ENCODE measurements around the gene TRIP13. TPM values are rescaled to one million over a fixed set of nuclear protein-coding genes. Genes with fewer than 3 reads are reported as not detected.
"Not testable (repeated sequence)": the region's sequence is repeated elsewhere in the genome, so short reads cannot be mapped to it uniquely, and the experiment has no call there.

The TRIP13 gene
- total RNA-seq (2022): 13.7 and 21.4 TPM in 2 replicates
- percentile 59 among the genes with signal in this experiment for Bru-seq, nascent RNA
- BruChase-seq, experiment 1, labeled RNA remaining after a 6-hour chase: percentile 68 among the genes with signal in this experiment
- BruChase-seq, experiment 2, labeled RNA remaining after a 2-hour chase: percentile 58 among the genes with signal in this experiment
- long read RNA-seq, transcript TRIP13-201 (13 exons, 2,672 nt): major isoform, 86 of 111 reads
- long read RNA-seq, partial matches to known transcripts: 8 of 111 reads
- long read RNA-seq, other reads (novel, unspliced or antisense): 16 of 111 reads

- H3K4me3 Mint-ChIP-seq (ENCODE audit: unreplicated experiment): peak within 1 kb of the TSS; percentile 82
- intact Hi-C loops (cut with micrococcal nuclease): no loop called here
- H3K36me3 Mint-ChIP-seq (ENCODE audit: insufficient read depth, unreplicated experiment): peaks cover 32% of the 10 kb centered on the region
- peak; percentile 73 for DNase-seq (ENCODE audit: unreplicated experiment)
- POLR2A ChIA-PET: interaction anchor here (0.6 to 2.5 kb wide), 12 partner anchors 9 to 843 kb away, joined by 3 to 13 read pairs (median 4); partner anchors contain the start of gene PDCD6
- CTCF ChIA-PET: interaction anchor here (0.7 to 6.0 kb wide), 4 partner anchors 10 to 427 kb away, joined by 4 to 42 read pairs (median 4); no protein-coding TSS in a partner anchor
- no TSS peak for BruUV-seq (replicated peaks)
- no peak for TF ChIP-seq CTCF (IDR thresholded peaks at IDR 0.05; ENCODE audit: unreplicated experiment)
- H3K27ac Mint-ChIP-seq (ENCODE audit: low read depth, unreplicated experiment): peak within 1 kb of the TSS; percentile 88
- H3K27me3 Mint-ChIP-seq (ENCODE audit: insufficient read depth, unreplicated experiment): no peaks in the 10 kb centered on the region
- H3K4me1 Mint-ChIP-seq (ENCODE audit: insufficient read depth, unreplicated experiment): peaks cover 11% of the 10 kb centered on the region
- H3K9me3 Mint-ChIP-seq (ENCODE audit: unreplicated experiment): no peaks in the 10 kb centered on the region
Observed at GRCh38 chr5:892394-893136, at the start of gene TRIP13, which contains the start of gene BRD9. Gene TRIP13 (plus strand): TSS chr5:892884. CDS start chr5:892999, 115 bp downstream. Gene BRD9 (minus strand): TSS chr5:892801. CDS start chr5:892657, 144 bp downstream.

GRCh38 chr5:843371-843770 is 49.3 kb upstream of the TRIP13 start:
- H3K4me1 Mint-ChIP-seq (ENCODE audit: insufficient read depth, unreplicated experiment); POLR2A ChIA-PET; H3K27ac Mint-ChIP-seq (ENCODE audit: low read depth, unreplicated experiment); BruUV-seq (replicated peaks); intact Hi-C loops (cut with micrococcal nuclease); H3K4me3 Mint-ChIP-seq (ENCODE audit: unreplicated experiment); DNase-seq (ENCODE audit: unreplicated experiment); H3K9me3 Mint-ChIP-seq (ENCODE audit: unreplicated experiment); H3K36me3 Mint-ChIP-seq (ENCODE audit: insufficient read depth, unreplicated experiment); CTCF ChIA-PET: not testable (repeated sequence)
- peaks cover 11% of the 10 kb centered on the region for H3K27me3 Mint-ChIP-seq (ENCODE audit: insufficient read depth, unreplicated experiment)

- peaks cover 11% of the 10 kb centered on the region for H3K27me3 Mint-ChIP-seq (ENCODE audit: insufficient read depth, unreplicated experiment)
- POLR2A ChIA-PET; H3K36me3 Mint-ChIP-seq (ENCODE audit: insufficient read depth, unreplicated experiment); H3K4me1 Mint-ChIP-seq (ENCODE audit: insufficient read depth, unreplicated experiment); DNase-seq (ENCODE audit: unreplicated experiment); CTCF ChIA-PET; H3K4me3 Mint-ChIP-seq (ENCODE audit: unreplicated experiment); H3K9me3 Mint-ChIP-seq (ENCODE audit: unreplicated experiment); BruUV-seq (replicated peaks); intact Hi-C loops (cut with micrococcal nuclease); H3K27ac Mint-ChIP-seq (ENCODE audit: low read depth, unreplicated experiment): not testable (repeated sequence)
Observed at GRCh38 chr5:843926-844325, 48.8 kb upstream of the TRIP13 start.

GRCh38 chr5:844426-844825 is 48.3 kb upstream of the TRIP13 start:
- POLR2A ChIA-PET; H3K27ac Mint-ChIP-seq (ENCODE audit: low read depth, unreplicated experiment); BruUV-seq (replicated peaks); H3K4me1 Mint-ChIP-seq (ENCODE audit: insufficient read depth, unreplicated experiment); H3K4me3 Mint-ChIP-seq (ENCODE audit: unreplicated experiment); DNase-seq (ENCODE audit: unreplicated experiment); CTCF ChIA-PET; intact Hi-C loops (cut with micrococcal nuclease); H3K36me3 Mint-ChIP-seq (ENCODE audit: insufficient read depth, unreplicated experiment); H3K9me3 Mint-ChIP-seq (ENCODE audit: unreplicated experiment): not testable (repeated sequence)
- peaks cover 11% of the 10 kb centered on the region for H3K27me3 Mint-ChIP-seq (ENCODE audit: insufficient read depth, unreplicated experiment)

- BruUV-seq (replicated peaks); H3K4me1 Mint-ChIP-seq (ENCODE audit: insufficient read depth, unreplicated experiment); H3K27ac Mint-ChIP-seq (ENCODE audit: low read depth, unreplicated experiment); intact Hi-C loops (cut with micrococcal nuclease); CTCF ChIA-PET; DNase-seq (ENCODE audit: unreplicated experiment); H3K36me3 Mint-ChIP-seq (ENCODE audit: insufficient read depth, unreplicated experiment); POLR2A ChIA-PET; H3K9me3 Mint-ChIP-seq (ENCODE audit: unreplicated experiment); H3K4me3 Mint-ChIP-seq (ENCODE audit: unreplicated experiment): not testable (repeated sequence)
- peaks cover 11% of the 10 kb centered on the region for H3K27me3 Mint-ChIP-seq (ENCODE audit: insufficient read depth, unreplicated experiment)
Observed at GRCh38 chr5:845031-845675, 47.5 kb upstream of the TRIP13 start.

- DNase-seq (ENCODE audit: unreplicated experiment); H3K36me3 Mint-ChIP-seq (ENCODE audit: insufficient read depth, unreplicated experiment); intact Hi-C loops (cut with micrococcal nuclease); H3K4me3 Mint-ChIP-seq (ENCODE audit: unreplicated experiment); H3K27ac Mint-ChIP-seq (ENCODE audit: low read depth, unreplicated experiment); H3K9me3 Mint-ChIP-seq (ENCODE audit: unreplicated experiment); CTCF ChIA-PET; H3K4me1 Mint-ChIP-seq (ENCODE audit: insufficient read depth, unreplicated experiment); BruUV-seq (replicated peaks); POLR2A ChIA-PET: not testable (repeated sequence)
- peaks cover 11% of the 10 kb centered on the region for H3K27me3 Mint-ChIP-seq (ENCODE audit: insufficient read depth, unreplicated experiment)
Observed at GRCh38 chr5:845676-846601, 46.7 kb upstream of the TRIP13 start.

- H3K27ac Mint-ChIP-seq (ENCODE audit: low read depth, unreplicated experiment); CTCF ChIA-PET; H3K4me1 Mint-ChIP-seq (ENCODE audit: insufficient read depth, unreplicated experiment); H3K9me3 Mint-ChIP-seq (ENCODE audit: unreplicated experiment); BruUV-seq (replicated peaks); H3K4me3 Mint-ChIP-seq (ENCODE audit: unreplicated experiment); POLR2A ChIA-PET; intact Hi-C loops (cut with micrococcal nuclease); DNase-seq (ENCODE audit: unreplicated experiment); H3K36me3 Mint-ChIP-seq (ENCODE audit: insufficient read depth, unreplicated experiment): not testable (repeated sequence)
- H3K27me3 Mint-ChIP-seq (ENCODE audit: insufficient read depth, unreplicated experiment): peaks cover 19% of the 10 kb centered on the region
Observed at GRCh38 chr5:846602-847091, 46.0 kb upstream of the TRIP13 start.

Measured in MCF 10A (cell line).